GM19239 (cell line): Measurements from ENCODE around the gene FMNL2.

Experiments
- DNase-seq: peaks from one replicate; pipeline ENCODE4 v3.0.0; 2011; ENCODE audit warnings: low spot score; ENCODE audit not compliant: insufficient read length
- FAIRE-seq: peaks from 2 replicates; lab custom pipeline; 2011; peaks lifted over from hg19 to GRCh38; lab: Jason Lieb, UNC

FMNL2 gene

GRCh38 chr2:152587187-152587947, 252.4 kb downstream of the FMNL2 start:
- DNase-seq (no peak), FAIRE-seq (no peak)

GRCh38 chr2:152588998-152589397, 254.0 kb downstream of the FMNL2 start:
- FAIRE-seq = no peak
- no peak for DNase-seq

GRCh38 chr2:152594022-152594766, 259.2 kb downstream of the FMNL2 start:
- DNase-seq = peak; percentile 14
- FAIRE-seq = peak; percentile 45

GRCh38 chr2:152594792-152595191, 259.8 kb downstream of the FMNL2 start:
- FAIRE-seq (no peak), DNase-seq (no peak)

- no peak for FAIRE-seq
- no peak for DNase-seq
These were observed 264.2 kb downstream of the FMNL2 start for GRCh38 chr2:152598975-152599759.

GRCh38 chr2:152600051-152600657, 265.2 kb downstream of the FMNL2 start:
- DNase-seq (no peak), FAIRE-seq (no peak)

- DNase-seq (no peak), FAIRE-seq (no peak)
These were observed 265.7 kb downstream of the FMNL2 start for GRCh38 chr2:152600697-152601096.

- no peak for DNase-seq
- FAIRE-seq = no peak
These were observed 267.8 kb downstream of the FMNL2 start for GRCh38 chr2:152602750-152603149.

- FAIRE-seq = no peak
These were observed 268.2 kb downstream of the FMNL2 start for GRCh38 chr2:152603166-152603565.

GRCh38 chr2:152606081-152606480, 271.1 kb downstream of the FMNL2 start:
- DNase-seq (no peak), FAIRE-seq (no peak)

More at GRCh38 chr2:152603166-152603565, 268.2 kb downstream of the FMNL2 start:
- DNase-seq = no peak

- no peak for DNase-seq
- FAIRE-seq = no peak
These were observed 272.0 kb downstream of the FMNL2 start for GRCh38 chr2:152606941-152607340.

GRCh38 chr2:152607793-152608300, 272.9 kb downstream of the FMNL2 start:
- no peak for FAIRE-seq

GRCh38 chr2:152609154-152609553, 274.2 kb downstream of the FMNL2 start:
- FAIRE-seq (no peak), DNase-seq (no peak)

More at GRCh38 chr2:152607793-152608300, 272.9 kb downstream of the FMNL2 start:
- no peak for DNase-seq

- FAIRE-seq (no peak), DNase-seq (no peak)
These were observed 274.7 kb downstream of the FMNL2 start for GRCh38 chr2:152609699-152610098.

GRCh38 chr2:152611458-152612231, 276.7 kb downstream of the FMNL2 start:
- DNase-seq = peak; percentile 23
- peak; percentile 96 for FAIRE-seq

GRCh38 chr2:152613235-152613634, 278.3 kb downstream of the FMNL2 start:
- no peak for FAIRE-seq
- no peak for DNase-seq

GRCh38 chr2:152615177-152615576, 280.2 kb downstream of the FMNL2 start:
- FAIRE-seq (no peak), DNase-seq (no peak)

- DNase-seq (no peak), FAIRE-seq (no peak)
These were observed 282.6 kb downstream of the FMNL2 start for GRCh38 chr2:152617456-152618192.

GRCh38 chr2:152618193-152618564, 283.2 kb downstream of the FMNL2 start:
- DNase-seq = no peak
- no peak for FAIRE-seq
